IPS-20b (cell line): ENCODE data around the gene TMIGD3.

Experiments used
- H3K27ac ChIP-seq: one replicate; pipeline ENCODE4 v1.5.1; 2013; ENCODE audit warnings: low read length
- H3K27me3 ChIP-seq: 2 replicates; pipeline ENCODE4 v1.6.1; 2013; ENCODE audit warnings: mild to moderate bottlenecking, low read length, inconsistent platforms; ENCODE audit not compliant: insufficient read depth
- H3K36me3 ChIP-seq: 2 replicates; pipeline ENCODE4 v1.6.1; 2013; ENCODE audit warnings: low read depth, mild to moderate bottlenecking, inconsistent platforms, low read length, moderate library complexity; ENCODE audit not compliant: insufficient read depth
- H3K4me1 ChIP-seq: 2 replicates; pipeline ENCODE4 v1.6.1; 2013; ENCODE audit warnings: mild to moderate bottlenecking, control low read depth, inconsistent platforms, low read length, moderate library complexity; ENCODE audit not compliant: insufficient read depth
- H3K4me3 ChIP-seq: 2 replicates; pipeline ENCODE4 v1.5.1; 2013; ENCODE audit warnings: mild to moderate bottlenecking, low read length, inconsistent platforms
- H3K9ac ChIP-seq: 2 replicates; pipeline ENCODE4 v1.6.1; 2013; ENCODE audit warnings: low read depth, mild to moderate bottlenecking, inconsistent platforms, low read length, moderate library complexity
- H3K9me3 ChIP-seq: 2 replicates; pipeline ENCODE4 v1.6.1; 2013; ENCODE audit warnings: mild to moderate bottlenecking, low read depth, low read length, inconsistent platforms; ENCODE audit not compliant: insufficient read depth

Gene TMIGD3

DNA sequence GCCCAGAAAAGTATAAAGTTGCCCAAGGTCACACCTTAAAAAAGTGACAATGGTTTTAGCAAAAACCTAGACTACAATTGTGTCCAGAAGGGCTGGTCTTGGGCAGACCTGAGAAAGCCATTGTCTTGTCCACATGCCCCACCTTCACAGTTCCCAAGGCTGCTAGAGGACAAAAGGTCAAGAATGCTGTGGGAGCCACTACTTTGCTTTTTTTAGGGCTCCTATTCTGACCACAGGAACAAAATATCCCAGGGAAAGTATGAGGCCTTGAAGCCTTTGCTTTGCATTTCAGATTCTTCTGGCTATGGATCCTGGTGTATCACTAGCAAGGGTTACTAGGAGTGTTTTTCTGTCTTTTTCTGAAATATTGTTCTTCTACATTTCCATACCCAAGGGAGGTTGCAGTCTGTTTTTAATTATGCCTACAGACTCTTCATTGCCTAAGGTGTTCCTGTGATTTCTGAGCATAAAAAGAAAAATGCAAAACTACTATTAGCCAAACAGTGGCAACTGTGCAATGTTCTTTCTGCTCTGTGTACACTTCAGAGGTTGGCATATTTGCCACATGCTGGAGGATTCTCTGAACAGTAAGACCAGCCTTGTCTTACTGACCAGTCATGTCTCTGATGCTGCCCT is 18.9 kb downstream of the TMIGD3 start:
- H3K4me1 ChIP-seq, result no peaks in the 10 kb centered on the region
- no peak overlapping the region for H3K9ac ChIP-seq
- H3K27me3 ChIP-seq, result no peaks in the 10 kb centered on the region
- no peak overlapping the region for H3K27ac ChIP-seq
- no peaks in the 10 kb centered on the region for H3K9me3 ChIP-seq
- H3K4me3 ChIP-seq, result no peak overlapping the region
- no peaks in the 10 kb centered on the region for H3K36me3 ChIP-seq

DNA sequence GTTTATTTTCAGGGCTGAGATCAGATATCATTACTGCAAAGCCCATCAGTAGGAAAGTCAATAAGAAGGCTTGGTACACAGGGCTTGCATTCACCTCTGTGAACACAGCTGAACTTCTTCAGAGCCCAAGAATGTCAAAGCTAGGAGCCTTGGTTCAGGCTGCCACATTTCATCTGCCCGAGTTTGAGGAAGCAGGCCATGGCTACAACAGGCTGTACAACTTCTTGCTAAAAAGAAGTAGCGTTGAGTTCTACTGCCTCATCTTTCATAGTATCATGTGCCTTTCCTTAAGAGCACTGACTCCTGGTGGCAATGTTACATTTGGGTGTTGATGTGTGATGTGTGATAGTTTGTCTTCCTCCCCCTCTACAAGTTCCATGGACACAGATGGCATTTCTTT is 19.6 kb downstream of the TMIGD3 start:
- Histone ChIP-seq H3K9me3 (no peaks in the 10 kb centered on the region), H3K36me3 (no peaks in the 10 kb centered on the region), H3K27me3 (no peaks in the 10 kb centered on the region), H3K4me1 (no peaks in the 10 kb centered on the region), H3K9ac (no peak overlapping the region), H3K27ac (no peak overlapping the region), H3K4me3 (no peak overlapping the region)

DNA sequence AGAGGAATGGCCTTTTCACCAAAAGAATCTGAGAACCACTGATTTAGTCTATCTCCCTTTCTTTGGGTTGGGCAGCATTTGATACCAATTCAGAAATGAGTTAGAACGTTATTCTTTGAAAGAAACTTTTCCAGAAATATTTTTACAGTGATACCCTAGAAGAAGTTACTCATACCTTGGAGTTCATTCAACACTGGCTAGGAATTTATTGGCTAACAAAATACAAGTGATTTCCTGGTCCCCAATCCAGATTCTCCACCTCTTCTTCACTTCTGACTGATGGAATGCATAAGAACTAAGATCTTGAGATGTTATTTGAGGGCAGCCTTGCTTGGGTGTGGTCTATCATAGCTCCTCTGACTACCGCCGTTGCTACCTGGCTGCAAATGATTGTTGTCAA is 20.3 kb downstream of the TMIGD3 start:
- H3K9ac ChIP-seq, result no peak overlapping the region
- H3K27ac ChIP-seq, result no peak overlapping the region
- no peaks in the 10 kb centered on the region for H3K9me3 ChIP-seq
- H3K4me3 ChIP-seq, result no peak overlapping the region
- no peaks in the 10 kb centered on the region for H3K27me3 ChIP-seq
- H3K4me1 ChIP-seq, result no peaks in the 10 kb centered on the region
- no peaks in the 10 kb centered on the region for H3K36me3 ChIP-seq

DNA sequence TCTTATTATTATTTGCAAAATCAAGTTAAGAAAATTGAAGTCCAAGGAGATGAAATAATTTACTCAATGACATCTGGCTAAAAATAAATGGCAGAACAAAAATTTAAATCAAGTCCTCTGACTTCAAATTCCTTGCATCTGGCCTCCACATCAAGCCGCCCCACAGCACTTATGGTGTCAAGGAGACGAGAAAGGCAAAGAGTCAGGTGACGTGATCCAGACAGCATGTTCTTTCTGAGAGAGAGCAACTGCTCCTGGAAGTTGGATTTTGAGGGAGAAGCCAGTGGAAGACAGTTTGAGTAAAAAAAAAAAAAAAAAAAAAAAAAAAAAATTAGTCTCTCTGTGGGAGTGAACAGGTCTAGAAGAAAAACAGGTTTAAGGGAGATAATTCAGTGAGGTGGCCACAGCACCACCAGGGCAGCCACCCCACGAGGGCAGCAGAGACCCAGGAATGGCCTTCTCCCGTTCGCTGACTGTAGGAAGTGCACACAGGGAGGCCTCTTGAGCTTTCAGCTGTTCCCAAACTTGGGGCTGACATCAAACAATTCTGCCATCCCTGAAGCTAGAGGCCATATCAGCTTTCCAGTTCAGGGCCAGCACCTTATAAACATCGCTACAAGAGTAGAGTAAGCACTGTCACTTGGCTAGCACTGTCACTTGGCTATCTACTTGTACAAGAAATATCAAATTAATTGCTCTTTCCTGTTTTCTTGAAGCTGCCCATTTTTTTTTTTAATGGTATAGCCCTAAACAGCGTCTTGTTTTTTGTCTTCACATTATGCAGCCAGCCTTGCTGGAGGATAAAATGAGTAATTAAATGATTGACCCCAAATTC is 21.8 kb downstream of the TMIGD3 start:
- no peaks in the 10 kb centered on the region for H3K9me3 ChIP-seq
- no peak overlapping the region for H3K27ac ChIP-seq
- H3K36me3 ChIP-seq, result no peaks in the 10 kb centered on the region
- no peak overlapping the region for H3K4me3 ChIP-seq
- no peaks in the 10 kb centered on the region for H3K27me3 ChIP-seq
- no peak overlapping the region for H3K9ac ChIP-seq
- no peaks in the 10 kb centered on the region for H3K4me1 ChIP-seq

DNA sequence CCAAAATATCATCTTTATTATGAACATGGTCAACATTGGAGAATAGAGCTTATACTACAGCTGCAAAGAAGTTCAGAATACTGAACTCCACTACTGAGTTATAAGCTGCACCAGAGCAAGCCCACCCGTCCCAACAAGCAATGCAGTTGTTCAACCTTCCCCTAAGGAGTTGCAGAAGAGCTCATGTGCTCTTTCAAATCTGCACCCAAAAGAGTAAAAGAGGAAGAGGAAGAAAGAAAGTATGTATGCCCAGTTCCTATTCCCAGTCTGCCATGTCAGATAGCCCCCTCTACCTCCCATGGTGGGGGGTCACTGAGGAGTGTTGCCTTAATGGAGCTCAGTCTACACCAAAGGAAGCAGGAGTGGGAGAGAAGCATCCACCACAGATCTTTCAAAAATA is 22.8 kb downstream of the TMIGD3 start:
- H3K27me3 ChIP-seq, result no peaks in the 10 kb centered on the region
- H3K27ac ChIP-seq, result no peak overlapping the region
- H3K4me3 ChIP-seq, result no peak overlapping the region
- H3K4me1 ChIP-seq, result no peaks in the 10 kb centered on the region
- no peaks in the 10 kb centered on the region for H3K36me3 ChIP-seq
- no peak overlapping the region for H3K9ac ChIP-seq
- H3K9me3 ChIP-seq, result no peaks in the 10 kb centered on the region

DNA sequence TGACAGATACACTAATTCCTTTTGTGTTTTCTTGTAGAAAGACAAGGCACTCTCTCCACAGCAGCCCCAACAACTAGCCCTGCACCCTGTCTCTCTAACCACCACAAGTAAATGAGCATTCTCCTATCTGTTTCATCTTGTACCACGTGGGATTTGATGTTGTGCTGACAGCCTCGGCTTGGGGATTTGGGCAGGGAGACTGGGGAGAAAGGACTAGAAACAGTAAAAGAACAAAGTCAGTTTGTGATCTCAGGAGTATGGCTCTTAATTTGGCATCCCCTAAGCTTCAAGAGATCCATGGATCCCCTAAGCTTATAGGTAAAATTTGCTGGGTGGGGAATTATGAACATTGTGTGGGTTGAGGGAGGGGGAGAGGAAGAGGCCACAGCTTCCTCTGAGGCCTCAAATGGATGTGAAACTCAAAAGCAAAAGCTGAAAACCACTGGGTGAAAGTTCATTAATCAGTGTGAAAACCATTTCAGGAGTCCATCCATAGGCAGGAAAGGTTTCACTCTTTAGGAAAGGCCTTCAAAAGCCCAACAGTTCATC is 26.6 kb downstream of the TMIGD3 start:
- no peak overlapping the region for H3K27ac ChIP-seq
- H3K27me3 ChIP-seq, result no peaks in the 10 kb centered on the region
- no peak overlapping the region for H3K4me3 ChIP-seq
- no peaks in the 10 kb centered on the region for H3K4me1 ChIP-seq
- no peaks in the 10 kb centered on the region for H3K36me3 ChIP-seq
- no peaks in the 10 kb centered on the region for H3K9me3 ChIP-seq
- no peak overlapping the region for H3K9ac ChIP-seq

DNA sequence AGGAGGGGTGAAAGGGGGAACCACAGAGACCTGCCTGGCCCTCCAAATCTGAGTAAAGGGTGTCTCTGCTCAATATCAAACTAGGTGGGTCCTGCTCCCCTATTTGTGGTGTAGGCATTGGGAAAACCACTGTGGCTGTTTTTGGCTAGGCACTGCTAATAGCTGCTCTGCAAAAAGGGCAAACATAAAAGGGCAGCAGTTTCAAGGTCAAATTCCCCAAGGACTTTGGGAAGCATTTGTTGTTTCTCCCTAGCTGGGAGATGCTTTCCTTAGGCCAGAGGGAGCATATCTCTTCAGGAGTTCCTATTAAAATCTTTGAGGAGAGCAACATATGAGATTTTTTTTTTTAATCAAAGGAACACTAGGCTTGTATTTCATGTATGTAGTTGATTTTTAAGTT is 27.2 kb downstream of the TMIGD3 start:
- no peaks in the 10 kb centered on the region for H3K9me3 ChIP-seq
- H3K27ac ChIP-seq, result no peak overlapping the region
- H3K27me3 ChIP-seq, result no peaks in the 10 kb centered on the region
- no peaks in the 10 kb centered on the region for H3K4me1 ChIP-seq
- H3K36me3 ChIP-seq, result no peaks in the 10 kb centered on the region
- H3K4me3 ChIP-seq, result no peak overlapping the region
- H3K9ac ChIP-seq, result no peak overlapping the region

DNA sequence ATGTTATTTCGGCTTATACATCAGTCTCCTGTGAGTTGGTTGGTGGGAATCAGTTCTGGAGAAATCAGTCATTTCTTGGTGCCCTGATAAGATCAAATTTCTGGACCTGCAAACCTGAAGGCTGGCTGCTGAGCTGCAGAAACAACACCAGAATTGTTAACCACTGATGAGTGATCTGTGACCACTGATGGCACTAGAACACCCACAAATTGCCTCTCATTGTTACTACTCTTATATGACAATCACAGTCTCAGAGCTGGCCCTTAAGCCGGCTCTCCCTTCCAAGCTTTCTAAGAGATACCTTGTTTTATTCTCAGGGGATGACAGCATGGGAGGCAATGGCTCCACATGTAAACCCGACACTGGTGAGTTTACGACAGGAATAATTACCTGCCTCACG is 27.7 kb downstream of the TMIGD3 start:
- Histone ChIP-seq H3K36me3 (no peaks in the 10 kb centered on the region), H3K4me1 (no peaks in the 10 kb centered on the region), H3K4me3 (no peak overlapping the region), H3K27me3 (no peaks in the 10 kb centered on the region), H3K27ac (no peak overlapping the region), H3K9ac (no peak overlapping the region), H3K9me3 (no peaks in the 10 kb centered on the region)

DNA sequence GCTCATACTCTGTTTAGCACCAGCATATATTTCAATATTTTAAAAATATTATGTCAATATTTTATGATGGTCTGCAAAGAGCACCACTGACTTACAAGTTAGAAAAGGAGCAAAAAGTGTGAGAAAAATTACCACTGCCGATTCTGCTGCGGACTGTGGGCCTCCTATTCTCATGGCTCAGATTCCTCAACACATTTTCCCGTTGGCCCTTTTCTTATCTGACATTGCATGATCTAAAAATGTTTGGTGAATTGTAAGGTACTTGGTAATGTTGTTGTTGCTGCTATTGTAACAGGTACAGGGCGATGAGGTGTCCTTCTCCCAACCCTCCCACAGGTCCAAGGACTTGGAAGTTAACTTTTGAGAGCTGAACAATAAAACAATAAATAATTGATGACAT is 28.9 kb downstream of the TMIGD3 start:
- no peaks in the 10 kb centered on the region for H3K4me1 ChIP-seq
- no peak overlapping the region for H3K27ac ChIP-seq
- H3K36me3 ChIP-seq, result no peaks in the 10 kb centered on the region
- no peak overlapping the region for H3K9ac ChIP-seq
- H3K9me3 ChIP-seq, result no peaks in the 10 kb centered on the region
- no peak overlapping the region for H3K4me3 ChIP-seq
- H3K27me3 ChIP-seq, result no peaks in the 10 kb centered on the region

DNA sequence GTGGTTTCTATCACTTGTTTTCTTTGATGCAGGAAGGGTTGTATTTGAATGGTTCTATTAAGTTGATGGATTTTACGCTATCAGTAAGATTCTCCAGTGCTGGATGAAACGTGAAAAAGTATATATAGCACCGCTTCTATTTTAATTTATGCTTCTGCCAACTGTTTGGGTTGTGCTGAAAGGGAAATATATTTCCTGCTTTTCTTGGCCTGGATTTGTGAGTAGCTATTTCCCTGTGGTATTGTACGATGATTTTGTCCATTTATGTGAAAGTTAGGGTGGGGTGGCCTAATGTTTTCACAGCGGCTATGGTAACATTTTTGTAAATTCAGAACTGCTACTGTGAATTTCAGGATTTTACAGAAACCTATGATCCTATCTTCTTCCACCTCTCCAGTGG is 29.3 kb downstream of the TMIGD3 start:
- Histone ChIP-seq H3K9me3 (no peaks in the 10 kb centered on the region), H3K9ac (no peak overlapping the region), H3K4me1 (no peaks in the 10 kb centered on the region), H3K27ac (no peak overlapping the region), H3K36me3 (no peaks in the 10 kb centered on the region), H3K27me3 (no peaks in the 10 kb centered on the region), H3K4me3 (no peak overlapping the region)

DNA sequence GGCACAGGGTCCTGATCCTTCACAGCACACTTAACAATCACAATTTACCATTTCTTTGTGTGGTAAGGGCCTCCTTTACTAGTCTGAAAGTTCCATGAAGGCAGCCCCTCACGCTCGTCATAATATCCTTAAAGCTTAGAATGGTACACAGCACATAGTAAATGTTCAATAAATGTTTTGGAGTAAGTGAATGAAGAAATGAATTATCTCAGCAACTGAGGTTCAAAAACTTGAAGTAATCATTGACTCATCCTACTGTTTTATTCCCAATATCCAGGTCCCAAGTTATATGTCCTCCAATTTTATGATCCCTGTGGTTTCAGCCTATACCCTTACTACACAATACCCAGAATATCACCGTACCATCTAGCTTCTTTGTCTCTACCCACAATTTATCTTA is 31.9 kb downstream of the TMIGD3 start:
- no peak overlapping the region for H3K27ac ChIP-seq

DNA sequence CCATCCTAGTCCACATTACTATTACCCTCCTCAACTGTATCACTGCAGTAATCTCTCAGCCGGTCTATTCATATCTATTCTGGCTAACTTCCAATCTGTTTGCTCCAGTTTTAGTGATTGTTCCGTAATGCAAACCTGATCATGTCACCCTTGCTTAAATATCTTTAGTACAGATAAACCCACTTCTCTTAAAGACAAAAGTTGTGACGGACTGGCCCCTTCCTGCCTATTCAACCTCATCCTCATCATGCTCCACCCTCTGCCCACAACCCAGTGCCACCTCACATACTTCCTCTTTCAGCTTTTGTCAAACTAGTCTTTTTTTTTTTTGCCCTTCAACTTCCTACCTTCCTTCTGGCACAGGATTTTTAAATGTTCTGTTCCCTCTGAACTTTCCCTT is 32.4 kb downstream of the TMIGD3 start:
- Histone ChIP-seq H3K27me3 (no peaks in the 10 kb centered on the region), H3K36me3 (no peaks in the 10 kb centered on the region), H3K9ac (no peak overlapping the region), H3K4me1 (no peaks in the 10 kb centered on the region), H3K27ac (no peak overlapping the region), H3K4me3 (no peak overlapping the region), H3K9me3 (no peaks in the 10 kb centered on the region)

More for the DNA sequence above, 31.9 kb downstream of the TMIGD3 start:
- Histone ChIP-seq H3K4me3 (no peak overlapping the region), H3K9ac (no peak overlapping the region), H3K36me3 (no peaks in the 10 kb centered on the region), H3K4me1 (no peaks in the 10 kb centered on the region), H3K9me3 (no peaks in the 10 kb centered on the region), H3K27me3 (no peaks in the 10 kb centered on the region)
